Loucy (cell line): Measurements from ENCODE around the gene ZDHHC11.

Source experiments
- CTCF ChIP-seq: fragments of 200-600 bp; sonication (generic); conservative IDR thresholded peaks from 2 replicates; pipeline ENCODE4 v1.5.1; 2014; ENCODE audit warnings: mild to moderate bottlenecking, antibody characterized with exemption, low read length
- EZH2phosphoT487 ChIP-seq: fragments of 200-600 bp; IDR thresholded peaks from 2 replicates; pipeline ENCODE4 v1.6.1; 2018; ENCODE audit warnings: antibody characterized with exemption, mild to moderate bottlenecking, moderate library complexity, borderline replicate concordance

- TF ChIP-seq CTCF = no peak
- no peak for TF ChIP-seq EZH2phosphoT487
These were observed 33.8 kb upstream of the ZDHHC11 start for GRCh38 chr5:884345-885126.
